ENCODE measurements around the gene TRDN. TPM values are rescaled to one million over a fixed set of nuclear protein-coding genes. Genes with fewer than 3 reads are reported as not detected.

The TRDN gene
- total RNA-seq, 1 donor, result not detected

DNA sequence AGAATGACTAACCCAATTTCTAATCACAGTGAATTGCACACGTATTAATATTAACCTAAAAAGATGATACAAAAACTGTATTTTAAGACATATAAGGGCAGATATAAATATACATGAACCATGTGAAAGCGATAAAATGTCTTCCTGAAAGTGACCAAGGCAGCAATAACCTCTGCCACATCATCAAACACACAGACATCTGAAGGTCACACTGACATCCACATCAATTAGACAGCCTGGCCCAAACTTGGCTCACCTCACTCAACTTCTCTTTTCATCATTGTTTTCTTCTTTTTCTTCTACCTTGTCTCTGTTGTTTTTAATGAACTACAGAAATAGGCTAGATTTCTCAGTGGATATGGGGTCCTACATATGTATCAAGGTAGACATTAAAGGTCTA lies 128.5 kb downstream of the TRDN start:
- H4K20me1 ChIP-seq (ENCODE audit: insufficient read depth, low read length), result no peaks in the 10 kb centered on the region
- TF ChIP-seq, protein P1, sequence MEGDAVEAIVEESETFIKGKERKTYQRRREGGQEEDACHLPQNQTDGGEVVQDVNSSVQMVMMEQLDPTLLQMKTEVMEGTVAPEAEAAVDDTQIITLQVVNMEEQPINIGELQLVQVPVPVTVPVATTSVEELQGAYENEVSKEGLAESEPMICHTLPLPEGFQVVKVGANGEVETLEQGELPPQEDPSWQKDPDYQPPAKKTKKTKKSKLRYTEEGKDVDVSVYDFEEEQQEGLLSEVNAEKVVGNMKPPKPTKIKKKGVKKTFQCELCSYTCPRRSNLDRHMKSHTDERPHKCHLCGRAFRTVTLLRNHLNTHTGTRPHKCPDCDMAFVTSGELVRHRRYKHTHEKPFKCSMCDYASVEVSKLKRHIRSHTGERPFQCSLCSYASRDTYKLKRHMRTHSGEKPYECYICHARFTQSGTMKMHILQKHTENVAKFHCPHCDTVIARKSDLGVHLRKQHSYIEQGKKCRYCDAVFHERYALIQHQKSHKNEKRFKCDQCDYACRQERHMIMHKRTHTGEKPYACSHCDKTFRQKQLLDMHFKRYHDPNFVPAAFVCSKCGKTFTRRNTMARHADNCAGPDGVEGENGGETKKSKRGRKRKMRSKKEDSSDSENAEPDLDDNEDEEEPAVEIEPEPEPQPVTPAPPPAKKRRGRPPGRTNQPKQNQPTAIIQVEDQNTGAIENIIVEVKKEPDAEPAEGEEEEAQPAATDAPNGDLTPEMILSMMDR (IDR thresholded peaks at IDR 0.05; ENCODE audit: extremely low read depth, low read depth, low read length), result no peak
- no peak overlapping the region for H3K4me2 ChIP-seq (ENCODE audit: insufficient read depth, low read length)
- no peak for DNase-seq (ENCODE audit: insufficient read length, low spot score, missing footprints)
- no peaks in the 10 kb centered on the region for H3K36me3 ChIP-seq (ENCODE audit: insufficient read depth, low read length)
- H3K27me3 ChIP-seq (ENCODE audit: insufficient read depth, low read length), result no peaks in the 10 kb centered on the region
- no peak overlapping the region for H3K27ac ChIP-seq (ENCODE audit: low read depth, low read length)
- H2AFZ ChIP-seq (ENCODE audit: low read length), result no peak overlapping the region
- H3K79me2 ChIP-seq (ENCODE audit: insufficient read depth, low read length), result no peaks in the 10 kb centered on the region
- no peaks in the 10 kb centered on the region for H3K9me3 ChIP-seq (ENCODE audit: low read depth, low read length)
- H3K4me1 ChIP-seq (ENCODE audit: insufficient read depth, low read length), result no peaks in the 10 kb centered on the region
- H3K4me3 ChIP-seq (ENCODE audit: insufficient read depth, low read length), result no peak overlapping the region

GRCh38 chr6:123507582-123507981 lies 129.2 kb downstream of the TRDN start:
- TF ChIP-seq, protein P1 (IDR thresholded peaks at IDR 0.05; ENCODE audit: extremely low read depth, low read depth, low read length), result no peak
- H3K79me2 ChIP-seq (ENCODE audit: insufficient read depth, low read length), result no peaks in the 10 kb centered on the region
- no peak overlapping the region for H3K4me2 ChIP-seq (ENCODE audit: insufficient read depth, low read length)
- no peak overlapping the region for H3K27ac ChIP-seq (ENCODE audit: low read depth, low read length)
- DNase-seq (ENCODE audit: insufficient read length, low spot score, missing footprints), result no peak
- H4K20me1 ChIP-seq (ENCODE audit: insufficient read depth, low read length), result no peaks in the 10 kb centered on the region
- no peak overlapping the region for H3K4me3 ChIP-seq (ENCODE audit: insufficient read depth, low read length)
- no peaks in the 10 kb centered on the region for H3K36me3 ChIP-seq (ENCODE audit: insufficient read depth, low read length)
- H2AFZ ChIP-seq (ENCODE audit: low read length), result no peak overlapping the region
- no peaks in the 10 kb centered on the region for H3K9me3 ChIP-seq (ENCODE audit: low read depth, low read length)
- H3K27me3 ChIP-seq (ENCODE audit: insufficient read depth, low read length), result no peaks in the 10 kb centered on the region
- H3K4me1 ChIP-seq (ENCODE audit: insufficient read depth, low read length), result no peaks in the 10 kb centered on the region

DNA sequence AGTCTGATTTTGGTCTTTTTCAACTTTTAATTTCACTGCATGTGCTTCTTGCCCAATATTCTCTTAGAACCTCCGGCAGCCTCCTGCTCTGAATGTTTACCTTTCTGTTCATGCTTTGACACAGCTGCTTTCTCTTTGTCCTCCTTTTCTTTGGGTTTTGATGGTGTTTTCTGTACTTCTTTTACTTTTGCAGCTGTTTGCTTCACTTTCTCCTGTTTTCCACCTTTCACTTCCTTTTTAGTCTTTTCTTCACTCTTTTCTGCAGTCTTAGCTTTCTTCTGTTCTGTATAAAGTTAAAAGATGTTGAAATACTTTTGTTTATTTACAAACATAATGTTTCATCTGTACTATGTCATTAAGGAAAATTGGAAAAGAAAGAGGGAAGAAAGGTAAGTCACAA lies 133.1 kb downstream of the TRDN start:
- Histone ChIP-seq H3K27ac (ENCODE audit: low read depth, low read length) (no peak overlapping the region), H3K27me3 (ENCODE audit: insufficient read depth, low read length) (no peaks in the 10 kb centered on the region), H3K4me3 (ENCODE audit: insufficient read depth, low read length) (no peak overlapping the region), H2AFZ (ENCODE audit: low read length) (no peak overlapping the region), H4K20me1 (ENCODE audit: insufficient read depth, low read length) (no peaks in the 10 kb centered on the region), H3K4me2 (ENCODE audit: insufficient read depth, low read length) (no peak overlapping the region), H3K79me2 (ENCODE audit: insufficient read depth, low read length) (no peaks in the 10 kb centered on the region), H3K9me3 (ENCODE audit: low read depth, low read length) (no peaks in the 10 kb centered on the region), H3K4me1 (ENCODE audit: insufficient read depth, low read length) (no peaks in the 10 kb centered on the region), H3K36me3 (ENCODE audit: insufficient read depth, low read length) (no peaks in the 10 kb centered on the region)
- TF ChIP-seq, protein P1 (IDR thresholded peaks at IDR 0.05; ENCODE audit: extremely low read depth, low read depth, low read length), result no peak
- no peak for DNase-seq (ENCODE audit: insufficient read length, low spot score, missing footprints)

GRCh38 chr6:123497025-123497424 lies 139.7 kb downstream of the TRDN start:
- TF ChIP-seq, protein P1 (IDR thresholded peaks at IDR 0.05; ENCODE audit: extremely low read depth, low read depth, low read length), result no peak
- H3K27me3 ChIP-seq (ENCODE audit: insufficient read depth, low read length), result no peaks in the 10 kb centered on the region
- no peaks in the 10 kb centered on the region for H3K4me1 ChIP-seq (ENCODE audit: insufficient read depth, low read length)
- H3K36me3 ChIP-seq (ENCODE audit: insufficient read depth, low read length), result no peaks in the 10 kb centered on the region
- no peaks in the 10 kb centered on the region for H4K20me1 ChIP-seq (ENCODE audit: insufficient read depth, low read length)
- no peak overlapping the region for H3K27ac ChIP-seq (ENCODE audit: low read depth, low read length)
- H3K4me3 ChIP-seq (ENCODE audit: insufficient read depth, low read length), result no peak overlapping the region
- H3K4me2 ChIP-seq (ENCODE audit: insufficient read depth, low read length), result no peak overlapping the region
- no peak overlapping the region for H2AFZ ChIP-seq (ENCODE audit: low read length)
- no peak for DNase-seq (ENCODE audit: insufficient read length, low spot score, missing footprints)
- H3K79me2 ChIP-seq (ENCODE audit: insufficient read depth, low read length), result no peaks in the 10 kb centered on the region
- no peaks in the 10 kb centered on the region for H3K9me3 ChIP-seq (ENCODE audit: low read depth, low read length)
